ENCODE measurements around the gene TBL2. TPM values are rescaled to one million over a fixed set of nuclear protein-coding genes. Genes with fewer than 3 reads are reported as not detected.
"Not testable (repeated sequence)": the region's sequence is repeated elsewhere in the genome, so short reads cannot be mapped to it uniquely, and the experiment has no call there.

TBL2 gene
- total and polyA plus RNA-seq, 11 donors: 3.5 to 27.3 (median 14.1) TPM

DNA sequence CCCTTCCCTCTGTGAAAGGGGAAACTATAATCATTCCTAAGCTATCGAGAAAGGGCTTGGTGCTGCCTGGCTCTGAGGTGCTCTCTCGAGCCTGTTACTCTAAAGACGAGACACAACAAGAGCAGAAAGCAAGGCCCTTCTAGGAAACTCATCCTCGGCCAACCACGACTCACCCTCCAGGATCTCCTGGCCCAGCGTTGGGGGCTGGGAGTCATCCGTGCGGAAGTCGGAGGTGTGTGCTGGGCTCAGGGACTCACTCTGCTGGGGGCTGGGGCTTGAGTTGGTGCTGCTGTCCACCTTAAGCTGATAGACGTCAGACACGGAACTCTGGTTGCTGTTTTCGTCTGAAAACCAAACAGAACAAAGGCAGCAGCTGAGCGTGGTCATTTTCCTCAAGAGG lies 38.7 kb downstream of the TBL2 start:
- intact Hi-C loops (cut with DNase I): no loop called here
- no peak for ATAC-seq
- Histone ChIP-seq H3K36me3 (peaks cover 0 to 100% (median 92%) of the 10 kb centered on the region in 9 donors), H3K9me3 (no peaks in the 10 kb centered on the region), H3K4me3 (no peak overlapping the region), H3K4me1 (no peaks in the 10 kb centered on the region), H3K27ac (no peak overlapping the region), H3K27me3 (no peaks in the 10 kb centered on the region)
- TF ChIP-seq POLR2A (IDR thresholded peaks at IDR 0.05): no peak
- TF ChIP-seq, protein P1, sequence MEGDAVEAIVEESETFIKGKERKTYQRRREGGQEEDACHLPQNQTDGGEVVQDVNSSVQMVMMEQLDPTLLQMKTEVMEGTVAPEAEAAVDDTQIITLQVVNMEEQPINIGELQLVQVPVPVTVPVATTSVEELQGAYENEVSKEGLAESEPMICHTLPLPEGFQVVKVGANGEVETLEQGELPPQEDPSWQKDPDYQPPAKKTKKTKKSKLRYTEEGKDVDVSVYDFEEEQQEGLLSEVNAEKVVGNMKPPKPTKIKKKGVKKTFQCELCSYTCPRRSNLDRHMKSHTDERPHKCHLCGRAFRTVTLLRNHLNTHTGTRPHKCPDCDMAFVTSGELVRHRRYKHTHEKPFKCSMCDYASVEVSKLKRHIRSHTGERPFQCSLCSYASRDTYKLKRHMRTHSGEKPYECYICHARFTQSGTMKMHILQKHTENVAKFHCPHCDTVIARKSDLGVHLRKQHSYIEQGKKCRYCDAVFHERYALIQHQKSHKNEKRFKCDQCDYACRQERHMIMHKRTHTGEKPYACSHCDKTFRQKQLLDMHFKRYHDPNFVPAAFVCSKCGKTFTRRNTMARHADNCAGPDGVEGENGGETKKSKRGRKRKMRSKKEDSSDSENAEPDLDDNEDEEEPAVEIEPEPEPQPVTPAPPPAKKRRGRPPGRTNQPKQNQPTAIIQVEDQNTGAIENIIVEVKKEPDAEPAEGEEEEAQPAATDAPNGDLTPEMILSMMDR (IDR thresholded peaks at IDR 0.05): no peak
- 88 to 94% (median 93%) methylated on average over 13 of the region's 13 CpGs for WGBS, 4 donors
- no peak for DNase-seq

DNA sequence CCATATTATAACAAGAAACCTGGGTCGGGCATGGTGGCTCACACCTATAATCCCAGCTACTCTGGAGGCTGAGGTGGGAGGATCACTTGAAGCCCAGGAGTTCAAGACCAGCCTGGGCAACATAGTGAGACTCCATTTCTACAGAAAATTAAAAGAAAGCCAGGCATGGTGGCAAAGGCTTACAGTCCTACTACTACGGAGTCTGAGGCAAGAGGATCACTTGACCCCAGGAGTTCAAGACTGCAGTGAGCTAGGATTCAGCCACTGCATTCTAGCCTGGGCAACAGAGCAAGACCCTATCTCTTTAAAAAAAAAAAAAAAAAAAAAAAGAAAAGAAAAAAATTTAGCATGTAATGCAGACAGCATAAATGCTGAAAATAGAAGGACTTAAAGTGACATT lies 39.9 kb downstream of the TBL2 start:
- ATAC-seq; intact Hi-C loops (cut with DNase I); H3K27me3 ChIP-seq; DNase-seq; H3K4me3 ChIP-seq; H3K4me1 ChIP-seq; H3K9me3 ChIP-seq; H3K27ac ChIP-seq: not testable (repeated sequence)
- H3K36me3 ChIP-seq: peaks cover 0 to 100% (median 87%) of the 10 kb centered on the region in 9 donors
- WGBS, 4 donors: 90 to 98% (median 96%) methylated on average over 2 of the region's 2 CpGs

DNA sequence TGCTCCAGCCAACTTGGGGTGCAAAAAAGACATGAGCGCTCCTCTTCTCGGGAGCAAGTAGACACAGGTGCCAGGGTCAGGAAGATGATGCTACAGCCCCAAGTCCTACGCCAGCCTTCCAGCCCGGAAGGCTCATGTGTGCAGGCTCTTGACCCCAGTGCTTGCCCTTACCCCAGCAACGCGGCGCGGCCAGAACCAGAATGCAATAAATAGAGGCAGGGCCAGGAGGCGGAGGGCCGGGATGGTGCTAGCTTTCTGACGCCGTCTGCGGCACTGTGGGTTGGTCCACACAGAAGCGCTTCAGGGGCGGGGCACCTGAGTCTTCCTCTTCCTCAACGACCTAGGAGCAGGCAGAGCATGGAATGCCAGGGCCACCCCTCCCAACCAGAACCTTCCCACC lies 41.3 kb downstream of the TBL2 start:
- intact Hi-C loops (cut with DNase I): no loop called here
- no peak for TF ChIP-seq POLR2A (IDR thresholded peaks at IDR 0.05)
- TF ChIP-seq, protein P1 (IDR thresholded peaks at IDR 0.05): no peak
- Histone ChIP-seq H3K27me3 (no peaks in the 10 kb centered on the region), H3K4me3 (no peak overlapping the region), H3K36me3 (peaks cover 0 to 93% (median 72%) of the 10 kb centered on the region in 9 donors), H3K27ac (no peak overlapping the region), H3K4me1 (no peaks in the 10 kb centered on the region), H3K9me3 (no peaks in the 10 kb centered on the region)
- WGBS, 4 donors: 91 to 93% (median 93%) methylated on average over 16 of the region's 16 CpGs
- no peak for DNase-seq
- ATAC-seq: peak in 2 of 4 donors; percentile 12 to 20

DNA sequence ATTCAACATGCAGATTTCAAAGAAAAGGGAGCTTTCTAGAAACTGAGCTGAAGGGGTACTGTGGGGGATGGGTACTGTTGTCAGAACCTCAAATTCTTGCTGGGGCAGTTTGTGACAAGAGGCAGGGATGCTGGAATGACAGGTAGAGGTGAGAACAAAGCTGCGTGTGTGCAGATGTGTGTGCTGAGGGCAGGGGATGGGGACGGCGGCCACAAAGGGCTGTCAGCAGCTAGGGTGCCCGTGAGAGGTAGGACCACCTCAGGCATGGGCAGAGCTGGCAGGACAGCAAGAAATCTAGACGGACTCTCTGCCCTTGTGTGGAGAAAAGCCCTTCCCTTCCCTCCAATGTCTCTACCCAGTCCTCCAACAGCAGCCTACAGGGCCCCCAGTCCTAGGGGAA lies 41.9 kb downstream of the TBL2 start:
- H3K36me3 ChIP-seq: peaks cover 0 to 87% (median 66%) of the 10 kb centered on the region in 9 donors
- WGBS, 4 donors: 73 to 79% (median 76%) methylated on average over 5 of the region's 5 CpGs

DNA sequence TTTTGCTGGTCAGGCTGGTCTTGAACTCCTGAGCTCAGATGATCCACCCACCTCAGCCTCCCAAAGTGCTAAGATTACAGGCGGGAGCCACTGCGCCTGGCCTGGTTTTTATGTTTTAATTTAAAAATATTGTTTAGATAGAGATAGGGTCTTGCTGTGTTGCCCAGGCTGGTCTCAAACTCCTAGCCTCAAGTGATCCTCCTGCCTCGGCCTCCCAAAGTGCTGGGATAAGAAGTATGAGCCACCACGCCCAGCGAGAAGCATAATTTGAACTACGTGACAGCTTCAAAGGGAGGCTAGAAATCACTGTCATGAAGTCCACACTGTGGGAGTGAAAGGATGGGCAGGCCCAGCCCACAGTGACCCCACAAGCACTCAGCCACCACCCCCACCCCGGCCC lies 42.5 kb downstream of the TBL2 start:
- ATAC-seq; H3K27ac ChIP-seq; H3K4me1 ChIP-seq; DNase-seq; H3K9me3 ChIP-seq; H3K27me3 ChIP-seq; intact Hi-C loops (cut with DNase I); H3K4me3 ChIP-seq: not testable (repeated sequence)
- peaks cover 0 to 81% (median 61%) of the 10 kb centered on the region in 9 donors for H3K36me3 ChIP-seq
- WGBS, 4 donors: 90 to 97% (median 97%) methylated on average over 7 of the region's 7 CpGs

More for the DNA sequence above, 41.9 kb downstream of the TBL2 start:
- no peaks in the 10 kb centered on the region for H3K4me1 ChIP-seq
- H3K27me3 ChIP-seq: no peaks in the 10 kb centered on the region
- ATAC-seq (no peak), DNase-seq (no peak)
- H3K27ac ChIP-seq: no peak overlapping the region
- intact Hi-C loops (cut with DNase I): no loop called here
- TF ChIP-seq, protein P1 (IDR thresholded peaks at IDR 0.05): no peak
- TF ChIP-seq POLR2A (IDR thresholded peaks at IDR 0.05): no peak
- H3K4me3 ChIP-seq: no peak overlapping the region
- H3K9me3 ChIP-seq: no peaks in the 10 kb centered on the region

Measured in heart left ventricle (tissue), 16 donors.